Measurements from ENCODE around the gene ZFAND3. TPM values are rescaled to one million over a fixed set of nuclear protein-coding genes. Genes with fewer than 3 reads are reported as not detected.

Gene ZFAND3
- total and polyA plus RNA-seq, 2 of the 4 experiments (the other 2 are of a cell fraction), result 10.9 to 26.7 TPM

- DNase-seq (no peak), ATAC-seq (ENCODE audit: low read depth) (no peak)
- no TSS peak for BruUV-seq (replicated peaks)
- Histone ChIP-seq H4K20me1 (ENCODE audit: insufficient read depth, low read length) (peaks cover 64% of the 10 kb centered on the region), H3K18ac (ENCODE audit: low read depth, low read length) (no peak overlapping the region), H2AFZ (replicated peaks; ENCODE audit: low read length, poor library complexity) (no peak overlapping the region), H4K8ac (ENCODE audit: low read depth in 2 of 2, low read length in 2 of 2) (no peak overlapping the region), H3K36me3 (ENCODE audit: control insufficient read depth, insufficient read depth, low read length) (peaks cover 3% of the 10 kb centered on the region; the same call in 1 of the 2 replicates), H3K14ac (replicated peaks; ENCODE audit: low read depth, low read length) (no peak overlapping the region), H3K23ac (ENCODE audit: low read depth, low read length) (0 out of 2 replicates have a peak overlapping the region, but pooled peaks have one; percentile 7), H2BK5ac (ENCODE audit: low read depth, low read length, poor library complexity, severe bottlenecking) (no peak overlapping the region), H4K5ac (ENCODE audit: low read depth, low read length) (no peak overlapping the region), H3K27me3 (ENCODE audit: control insufficient read depth, insufficient read depth, low read length) (no peaks in the 10 kb centered on the region), H2BK20ac (ENCODE audit: low read depth, low read length) (no peak overlapping the region), H4K91ac (ENCODE audit: insufficient read depth, low read depth, low read length) (no peak overlapping the region), H2AK9ac (replicated peaks; ENCODE audit: low read depth, low read length, poor library complexity) (no peak overlapping the region), H3K56ac (ENCODE audit: extremely low read depth, insufficient read depth, low read length) (no peak overlapping the region), H3K4ac (ENCODE audit: low read depth, low read length) (no peak overlapping the region), H2BK120ac (ENCODE audit: low read depth, low read length) (no peak overlapping the region), H3K27ac (ENCODE audit: insufficient read depth, low read length) (no peak overlapping the region), H2BK15ac (ENCODE audit: low read depth, low read length) (no peak overlapping the region), H3K4me3 (ENCODE audit: insufficient read depth, low read depth, low read length) (no peak overlapping the region), H3K9me3 (ENCODE audit: control insufficient read depth, insufficient read depth, low read length) (no peaks in the 10 kb centered on the region), H2AK5ac (ENCODE audit: low read depth, low read length) (no peak overlapping the region), H3K4me2 (ENCODE audit: low read depth, low read length) (no peak overlapping the region), H3K9ac (ENCODE audit: low read depth, low read length) (no peak overlapping the region), H3K4me1 (ENCODE audit: control insufficient read depth, insufficient read depth, low read length) (peaks cover 7% of the 10 kb centered on the region), H3K9me1 (ENCODE audit: insufficient read depth, low read length) (peaks cover 31% of the 10 kb centered on the region), H3K79me1 (ENCODE audit: low read depth in 1 of 2, low read length in 2 of 2) (peaks cover 58 to 86% of the 10 kb centered on the region in 2 experiments)
- in situ Hi-C loops (cut with MboI; ENCODE audit: low sequenced_read_pairs) (no loop called here), intact Hi-C loops (cut with micrococcal nuclease) (loop anchor here (10.0 kb wide), 2 partner anchors 107 to 423 kb away; no protein-coding TSS in a partner anchor), dilution Hi-C loops (cut with HindIII; ENCODE audit: low sequenced_read_pairs, unreplicated experiment) (no loop called here)
- TF ChIP-seq CHD1 (IDR thresholded peaks at IDR 0.05; ENCODE audit: low read depth, low read length) (no peak), SMC3 (IDR thresholded peaks at IDR 0.05; ENCODE audit: low read depth, low read length) (no peak), USF2 (IDR thresholded peaks at IDR 0.05; ENCODE audit: low read depth, low read length) (no peak), NFE2L2 (IDR thresholded peaks at IDR 0.05; ENCODE audit: low read depth, low read length) (no peak), RFX5 (IDR thresholded peaks at IDR 0.05; ENCODE audit: low read depth, low read length) (no peak), MAZ (IDR thresholded peaks at IDR 0.05; ENCODE audit: borderline replicate concordance, low read depth, low read length) (no peak), MAFK (IDR thresholded peaks at IDR 0.05; ENCODE audit: low read depth, low read length) (no peak), CTCF (conservative IDR thresholded peaks at IDR 0.05; ENCODE audit: low read depth, low read length) (no peak), RAD21 (IDR thresholded peaks at IDR 0.05; ENCODE audit: low read length) (no peak), RCOR1 (IDR thresholded peaks at IDR 0.05; ENCODE audit: insufficient replicate concordance, low read length) (no peak), BHLHE40 (IDR thresholded peaks at IDR 0.05; ENCODE audit: low read depth, low read length) (no peak), CEBPB (IDR thresholded peaks at IDR 0.05; ENCODE audit: low read depth, low read length) (no peak), POLR2A (IDR thresholded peaks at IDR 0.05; ENCODE audit: low read depth, low read length) (no peak), MXI1 (IDR thresholded peaks at IDR 0.05; ENCODE audit: borderline replicate concordance, low read depth, low read length) (no peak)
- whole genome bisulfite sequencing, 2 experiments (ENCODE audit: extremely low coverage in 2 of 2, insufficient read length in 1 of 2), result no CpG with 5 or more reads among the region's 6 CpGs
- CTCF ChIA-PET, result no interaction called here
- POLR2A ChIA-PET (ENCODE audit: unreplicated experiment), result no interaction called here
Observed at GRCh38 chr6:38141716-38142115, 322.2 kb downstream of the ZFAND3 start.

Data from IMR-90 (cell line).